IMR-90 (cell line): ENCODE measurements around the gene SLC16A7. TPM values are rescaled to one million over a fixed set of nuclear protein-coding genes. Genes with fewer than 3 reads are reported as not detected.

ENCODE experiments used
- ATAC-seq: fragments of 200-7000 bp; cut with Tn5 transposase; 2 replicates; pipeline ENCODE4 v1.9.1; 2020; ENCODE audit warnings: low read depth, mild to moderate bottlenecking, moderate library complexity
- BruUV-seq: library from RNA; stranded (reverse); fragments of 400-500 nt; replicated peaks from 2 replicates; lab custom pipeline; 2021; lab: Mats Ljungman, UMichigan
- CTCF ChIA-PET: fragments of 300-600 bp; formaldehyde crosslinking; extraction: SDS; loops from one replicate; lab custom pipeline; 2021; ENCODE audit warnings: antibody characterized with exemption; lab: Yijun Ruan, JAX
- POLR2A ChIA-PET: fragments of 300-600 bp; sonication (Branson Sonifier 250); formaldehyde crosslinking; loops from one replicate; lab custom pipeline; 2022; ENCODE audit warnings: antibody characterized with exemption; ENCODE audit not compliant: unreplicated experiment; lab: Charles Lee
- DNase-seq: peaks from one replicate; pipeline ENCODE4 v3.0.0; 2013
- H2AFZ ChIP-seq: replicated peaks from 2 replicates; pipeline ENCODE3; 2013; ENCODE audit warnings: low read length, mild to moderate bottlenecking; ENCODE audit not compliant: poor library complexity
- H2AK5ac ChIP-seq: 2 replicates; pipeline ENCODE4 v1.6.1; 2013; ENCODE audit warnings: low read depth, low read length, inconsistent platforms
- H2AK9ac ChIP-seq: replicated peaks from 2 replicates; pipeline ENCODE3; 2013; ENCODE audit warnings: mild to moderate bottlenecking, low read depth, low read length, moderate library complexity; ENCODE audit not compliant: poor library complexity
- H2BK120ac ChIP-seq: 2 replicates; pipeline ENCODE4 v1.6.1; 2013; ENCODE audit warnings: low read depth, low read length, inconsistent platforms
- H2BK15ac ChIP-seq: 3 replicates; pipeline ENCODE4 v1.6.1; 2013; ENCODE audit warnings: low read depth, low read length, inconsistent platforms
- H2BK20ac ChIP-seq: 2 replicates; pipeline ENCODE4 v1.6.1; 2013; ENCODE audit warnings: low read depth, mild to moderate bottlenecking, inconsistent platforms, low read length, moderate library complexity
- H2BK5ac ChIP-seq: 2 replicates; pipeline ENCODE4 v1.6.1; 2013; ENCODE audit warnings: mild to moderate bottlenecking, low read depth, low read length, inconsistent platforms; ENCODE audit not compliant: poor library complexity, severe bottlenecking
- H3K14ac ChIP-seq: replicated peaks from 2 replicates; pipeline ENCODE4 v1.6.1; 2013; ENCODE audit warnings: low read depth, low read length, inconsistent platforms
- H3K18ac ChIP-seq: 2 replicates; pipeline ENCODE4 v1.6.1; 2013; ENCODE audit warnings: low read depth, low read length, control low read depth
- H3K23ac ChIP-seq: 2 replicates; pipeline ENCODE4 v1.6.1; 2013; ENCODE audit warnings: low read depth, low read length, inconsistent platforms
- H3K27ac ChIP-seq: 2 replicates; pipeline ENCODE4 v1.5.1; 2013; ENCODE audit warnings: mild to moderate bottlenecking, control low read depth, low read length; ENCODE audit not compliant: insufficient read depth
- H3K27me3 ChIP-seq: 2 replicates; pipeline ENCODE4 v1.6.1; 2013; ENCODE audit warnings: low read length; ENCODE audit not compliant: control insufficient read depth, insufficient read depth
- H3K36me3 ChIP-seq: 2 replicates; pipeline ENCODE4 v1.6.1; 2013; ENCODE audit warnings: low read length, mixed read lengths; ENCODE audit not compliant: control insufficient read depth, insufficient read depth
- H3K4ac ChIP-seq: 2 replicates; pipeline ENCODE4 v1.6.1; 2013; ENCODE audit warnings: low read depth, low read length, inconsistent platforms
- H3K4me1 ChIP-seq: 2 replicates; pipeline ENCODE4 v1.6.1; 2013; ENCODE audit warnings: low read length, mixed read lengths; ENCODE audit not compliant: control insufficient read depth, insufficient read depth
- H3K4me2 ChIP-seq: 2 replicates; pipeline ENCODE4 v1.6.1; 2013; ENCODE audit warnings: low read depth, mild to moderate bottlenecking, control low read depth, low read length, moderate library complexity
- H3K4me3 ChIP-seq: 2 replicates; pipeline ENCODE4 v1.5.1; 2013; ENCODE audit warnings: low read depth, mild to moderate bottlenecking, control low read depth, low read length, moderate library complexity; ENCODE audit not compliant: insufficient read depth
- H3K56ac ChIP-seq: 2 replicates; pipeline ENCODE4 v1.6.1; 2013; ENCODE audit warnings: low read length, inconsistent platforms; ENCODE audit not compliant: insufficient read depth; ENCODE audit errors: extremely low read depth
- H3K79me1 ChIP-seq, 2 experiments: 2 replicates each; pipeline ENCODE4 v1.6.1; 2013; ENCODE audit warnings: low read length in 2 of 2, inconsistent platforms in 1 of 2, low read depth in 1 of 2
- H3K9ac ChIP-seq: 2 replicates; pipeline ENCODE4 v1.6.1; 2013; ENCODE audit warnings: low read depth, low read length, control low read depth
- H3K9me1 ChIP-seq: 2 replicates; pipeline ENCODE4 v1.6.1; 2013; ENCODE audit warnings: low read length, inconsistent platforms; ENCODE audit not compliant: insufficient read depth
- H3K9me3 ChIP-seq: 2 replicates; pipeline ENCODE4 v1.6.1; 2013; ENCODE audit warnings: low read length; ENCODE audit not compliant: control insufficient read depth, insufficient read depth
- H4K20me1 ChIP-seq: 2 replicates; pipeline ENCODE4 v1.6.1; 2013; ENCODE audit warnings: low read length, inconsistent platforms; ENCODE audit not compliant: insufficient read depth
- H4K5ac ChIP-seq: 2 replicates; pipeline ENCODE4 v1.6.1; 2013; ENCODE audit warnings: mild to moderate bottlenecking, low read depth, low read length, control low read depth
- H4K8ac ChIP-seq, 2 experiments: 2 replicates each; pipeline ENCODE4 v1.6.1; 2013; ENCODE audit warnings: low read depth in 2 of 2, low read length in 2 of 2, control low read depth in 1 of 2, inconsistent platforms in 1 of 2
- H4K91ac ChIP-seq: 2 replicates; pipeline ENCODE4 v1.6.1; 2013; ENCODE audit warnings: low read depth, low read length, inconsistent platforms; ENCODE audit not compliant: insufficient read depth
- BHLHE40 ChIP-seq: fragments of 150-350 bp; IDR thresholded peaks from 2 replicates; pipeline ENCODE4 v1.6.1; 2016; ENCODE audit warnings: mild to moderate bottlenecking, low read depth, low read length
- CHD1 ChIP-seq: IDR thresholded peaks from 2 replicates; pipeline ENCODE4 v1.6.1; 2012; ENCODE audit warnings: low read depth, low read length, improper control_type of control experiment
- FOS ChIP-seq: fragments of 150-350 bp; IDR thresholded peaks from 2 replicates; pipeline ENCODE4 v1.6.1; 2016; ENCODE audit warnings: low read depth, low read length
- MAFK ChIP-seq: IDR thresholded peaks from 2 replicates; pipeline ENCODE4 v1.6.1; 2012; ENCODE audit warnings: low read depth, low read length, improper control_type of control experiment
- MAZ ChIP-seq: IDR thresholded peaks from 2 replicates; pipeline ENCODE4 v1.6.1; 2012; ENCODE audit warnings: low read depth, mild to moderate bottlenecking, low read length, improper control_type of control experiment, moderate library complexity, borderline replicate concordance
- POLR2A ChIP-seq: IDR thresholded peaks from 2 replicates; pipeline ENCODE4 v1.6.1; 2012; ENCODE audit warnings: mild to moderate bottlenecking, low read depth, low read length
- RAD21 ChIP-seq: IDR thresholded peaks from 2 replicates; pipeline ENCODE4 v1.6.1; 2012; ENCODE audit warnings: low read length, improper control_type of control experiment
- RCOR1 ChIP-seq: IDR thresholded peaks from 2 replicates; pipeline ENCODE4 v1.6.1; 2012; ENCODE audit warnings: mild to moderate bottlenecking, low read length, improper control_type of control experiment; ENCODE audit not compliant: insufficient replicate concordance
- RFX5 ChIP-seq: IDR thresholded peaks from 2 replicates; pipeline ENCODE4 v1.8.0; 2012; ENCODE audit warnings: low read depth, mild to moderate bottlenecking, low read length, moderate library complexity
- SMC3 ChIP-seq: fragments of 150-350 bp; IDR thresholded peaks from 2 replicates; pipeline ENCODE4 v1.6.1; 2016; ENCODE audit warnings: low read depth, mild to moderate bottlenecking, antibody characterized with exemption, low read length, moderate library complexity
- WGBS, 2 experiments: methylation state at CpG; one replicate each; pipeline versions ENCODE4 v1.1.5 to v1.1.7; 2013; ENCODE audit warnings: missing lambda C conversion rate in 2 of 2; ENCODE audit not compliant: insufficient read length in 1 of 2; ENCODE audit errors: extremely low coverage in 2 of 2; 5-methylcytosine and 5-hydroxymethylcytosine counted together
- dilution Hi-C: fragments of 300-500 bp; cut with HindIII; formaldehyde crosslinking; loops from one replicate; pipeline ENCODE4 v1.14.3; 2018; ENCODE audit warnings: low sequenced_read_pairs; ENCODE audit not compliant: unreplicated experiment
- in situ Hi-C: fragments of 300-500 bp; cut with MboI; formaldehyde crosslinking; loops from 3 replicates; pipeline ENCODE4 v1.14.3; 2019; ENCODE audit warnings: low sequenced_read_pairs, inconsistent platforms, mixed read lengths
- intact Hi-C: fragments of 100-400 bp; cut with micrococcal nuclease; formaldehyde crosslinking; loops from 2 replicates; pipeline ENCODE4 v1.10.0; 2022
- polyA plus RNA-seq, 3 experiments: library from polyadenylated mRNA; depleted of rRNA; stranded (reverse); fragments of >200 nt; gene quantifications; 2 replicates each; pipeline ENCODE4 v1.2.3, GENCODE V29; 2012; ENCODE audit warnings: low replicate concordance in 1 of 3
- total RNA-seq: library from RNA; depleted of rRNA; stranded (reverse); fragments of >200 nt; gene quantifications from 2 replicates; pipeline ENCODE4 v1.2.3, GENCODE V29; 2012
- TF ChIP-seq, protein P1 (sequence below): conservative IDR thresholded peaks from 2 replicates; pipeline ENCODE4 v1.5.1; 2012; ENCODE audit warnings: mild to moderate bottlenecking, low read depth, low read length, improper control_type of control experiment

SLC16A7 gene
- total and polyA plus RNA-seq, 2 of the 4 experiments (the other 2 are of a cell fraction), result 2.6 to 21.5 TPM

DNA sequence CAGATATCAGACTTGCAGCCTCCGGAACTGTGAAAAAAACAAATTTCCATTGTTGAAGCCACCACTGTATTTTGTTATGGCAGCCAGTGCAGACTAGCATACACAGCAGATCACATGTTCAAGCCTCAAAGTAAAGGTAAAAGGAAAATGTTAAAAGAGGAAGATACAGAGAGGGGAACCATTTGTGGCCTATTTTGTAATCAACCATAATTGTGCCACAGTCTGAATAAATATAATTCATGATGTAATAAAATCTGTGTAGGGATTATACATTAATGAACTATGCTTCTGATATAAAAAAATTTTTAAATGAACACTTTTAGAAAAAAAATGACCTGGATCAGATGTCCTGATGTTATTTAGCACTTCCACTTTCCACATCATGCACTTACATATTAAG, 79.6 kb downstream of the SLC16A7 start:
- dilution Hi-C loops, result no loop called here

More for the DNA sequence above, 79.6 kb downstream of the SLC16A7 start:
- Histone ChIP-seq H3K9me3 (0 out of 2 replicates have a peak, but pooled peaks cover 3% of the 10 kb centered on the region), H3K4me1 (no peaks in the 10 kb centered on the region), H2BK5ac (no peak overlapping the region), H3K27me3 (no peaks in the 10 kb centered on the region), H3K56ac (no peak overlapping the region), H3K4ac (no peak overlapping the region), H3K14ac (no peak overlapping the region), H3K23ac (no peak overlapping the region), H3K79me1 (no peaks in the 10 kb centered on the region), H2BK20ac (no peak overlapping the region), H4K8ac (no peak overlapping the region), H3K4me2 (no peak overlapping the region), H4K20me1 (no peaks in the 10 kb centered on the region), H2BK120ac (no peak overlapping the region), H2AFZ (no peak overlapping the region), H2AK9ac (no peak overlapping the region), H3K36me3 (no peaks in the 10 kb centered on the region), H4K5ac (no peak overlapping the region), H3K4me3 (no peak overlapping the region), H2AK5ac (no peak overlapping the region), H2BK15ac (no peak overlapping the region), H3K9me1 (no peaks in the 10 kb centered on the region), H3K27ac (no peak overlapping the region), H3K18ac (no peak overlapping the region), H4K91ac (no peak overlapping the region), H3K9ac (no peak overlapping the region)
- intact Hi-C loops, result no loop called here
- in situ Hi-C loops, result no loop called here
- ATAC-seq (no peak), DNase-seq (no peak)
- no CpG with 5 or more reads among the region's 1 CpG for whole genome bisulfite sequencing, 2 experiments
- CTCF ChIA-PET, result no interaction called here
- POLR2A ChIA-PET, result no interaction called here
- no TSS peak for BruUV-seq
- TF ChIP-seq MAFK (no peak), BHLHE40 (no peak), RCOR1 (no peak), RAD21 (no peak), POLR2A (no peak), FOS (no peak), MAZ (no peak), RFX5 (no peak), SMC3 (no peak), CHD1 (no peak)
- TF ChIP-seq, protein P1, sequence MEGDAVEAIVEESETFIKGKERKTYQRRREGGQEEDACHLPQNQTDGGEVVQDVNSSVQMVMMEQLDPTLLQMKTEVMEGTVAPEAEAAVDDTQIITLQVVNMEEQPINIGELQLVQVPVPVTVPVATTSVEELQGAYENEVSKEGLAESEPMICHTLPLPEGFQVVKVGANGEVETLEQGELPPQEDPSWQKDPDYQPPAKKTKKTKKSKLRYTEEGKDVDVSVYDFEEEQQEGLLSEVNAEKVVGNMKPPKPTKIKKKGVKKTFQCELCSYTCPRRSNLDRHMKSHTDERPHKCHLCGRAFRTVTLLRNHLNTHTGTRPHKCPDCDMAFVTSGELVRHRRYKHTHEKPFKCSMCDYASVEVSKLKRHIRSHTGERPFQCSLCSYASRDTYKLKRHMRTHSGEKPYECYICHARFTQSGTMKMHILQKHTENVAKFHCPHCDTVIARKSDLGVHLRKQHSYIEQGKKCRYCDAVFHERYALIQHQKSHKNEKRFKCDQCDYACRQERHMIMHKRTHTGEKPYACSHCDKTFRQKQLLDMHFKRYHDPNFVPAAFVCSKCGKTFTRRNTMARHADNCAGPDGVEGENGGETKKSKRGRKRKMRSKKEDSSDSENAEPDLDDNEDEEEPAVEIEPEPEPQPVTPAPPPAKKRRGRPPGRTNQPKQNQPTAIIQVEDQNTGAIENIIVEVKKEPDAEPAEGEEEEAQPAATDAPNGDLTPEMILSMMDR, result no peak
